Esophagus muscularis mucosa (tissue), 3 donors: ENCODE results near the gene PITX1.

Experiments used
- CTCF ChIP-seq, 3 experiments: fragments of 200-600 bp in 2 of 3; fragments of 450-650 bp in 1 of 3; sonication (generic) in 2 of 3; IDR thresholded peaks; one replicate each; pipeline ENCODE4 v1.5.1; 2017 to 2019; ENCODE audit warnings: antibody characterized with exemption in 3 of 3, mild to moderate bottlenecking in 2 of 3, moderate library complexity in 1 of 3
- POLR2AphosphoS5 ChIP-seq, 2 donors: sonication (generic); formaldehyde crosslinking; IDR thresholded peaks; one replicate each; pipeline ENCODE4 v1.6.1; 2017; ENCODE audit warnings: antibody characterized with exemption in 2 of 2

GRCh38 chr5:135004376-135004775, 29.7 kb downstream of the PITX1 start:
- TF ChIP-seq CTCF (IDR thresholded peaks at IDR 0.05) (no peak), POLR2AphosphoS5 (IDR thresholded peaks at IDR 0.05) (no peak)
